HCT116 (cell line): Measurements from ENCODE around the gene NCBP1.

ENCODE experiments used
- EZH2phosphoT487 ChIP-seq: fragments of 200-600 bp; IDR thresholded peaks from 2 replicates; pipeline ENCODE4 v1.6.1; 2018; ENCODE audit warnings: antibody characterized with exemption, borderline replicate concordance
- SP1 ChIP-seq: IDR thresholded peaks from 2 replicates; pipeline ENCODE4 v1.6.1; 2012; ENCODE audit warnings: low read depth

GRCh38 chr9:97658707-97659106 lies 25.1 kb downstream of the NCBP1 start:
- TF ChIP-seq EZH2phosphoT487 (no peak), SP1 (no peak)
